K562 (cell line): ENCODE measurements around the gene DOK4. TPM values are rescaled to one million over a fixed set of nuclear protein-coding genes. Genes with fewer than 3 reads are reported as not detected.

Experiments used
- ASH1L ChIP-seq: fragments of 450-650 bp; IDR thresholded peaks from 2 replicates; pipeline ENCODE4 v1.6.1; 2018; ENCODE audit warnings: borderline replicate concordance, mild to moderate bottlenecking, low read depth; ENCODE audit not compliant: partially characterized antibody
- E2F3 ChIP-seq: fragments of 250-450 bp; sonication (Bioruptor Pico); IDR thresholded peaks from 2 replicates; pipeline ENCODE4 v1.4.0; 2020; ENCODE audit warnings: mild to moderate bottlenecking
- E2F4 ChIP-seq: sonication (generic); formaldehyde crosslinking; IDR thresholded peaks from 2 replicates; pipeline ENCODE4 v1.8.0; 2022; ENCODE audit warnings: mild to moderate bottlenecking, low read depth, missing genetic modification reagents
- GATA2 ChIP-seq: sonication (generic); formaldehyde crosslinking; IDR thresholded peaks from 2 replicates; pipeline ENCODE4 v1.4.0; 2020; ENCODE audit warnings: mild to moderate bottlenecking, missing genetic modification reagents
- GMEB1 ChIP-seq: fragments of 250-450 bp; sonication (Bioruptor Pico); IDR thresholded peaks from 2 replicates; pipeline ENCODE4 v1.4.0; 2020; ENCODE audit warnings: mild to moderate bottlenecking
- HCFC1 ChIP-seq: IDR thresholded peaks from 2 replicates; pipeline ENCODE4 v1.6.1; 2012; ENCODE audit warnings: low read depth, low read length, improper control_type of control experiment
- KDM1A ChIP-seq, 2 experiments: fragments of 450-650 bp; IDR thresholded peaks; 2 replicates each; pipeline ENCODE4 v1.6.1; 2016; ENCODE audit warnings: mild to moderate bottlenecking in 2 of 2
- MEF2A ChIP-seq: IDR thresholded peaks from 2 replicates; pipeline ENCODE4 v1.6.1; 2011; ENCODE audit warnings: low read depth, mild to moderate bottlenecking, low read length, moderate library complexity; ENCODE audit not compliant: control insufficient read depth
- MTF1 ChIP-seq: fragments of 250-450 bp; sonication (Bioruptor Pico); IDR thresholded peaks from 2 replicates; pipeline ENCODE4 v1.9.0; 2021; ENCODE audit warnings: moderate library complexity, mild to moderate bottlenecking, inconsistent platforms, borderline replicate concordance
- NFE2L1 ChIP-seq: fragments of 450-650 bp; IDR thresholded peaks from 2 replicates; pipeline ENCODE4 v1.6.1; 2016; ENCODE audit warnings: missing genetic modification characterization, low read depth, mild to moderate bottlenecking, missing compliant biosample characterization, moderate library complexity, borderline replicate concordance
- RBM25 ChIP-seq: fragments of 200-400 bp; formaldehyde crosslinking; IDR thresholded peaks from 2 replicates; pipeline ENCODE4 v1.6.1; 2018; ENCODE audit warnings: low read length, low read depth, moderate library complexity; ENCODE audit not compliant: severe bottlenecking
- ZFP36 ChIP-seq: fragments of 150-350 bp; IDR thresholded peaks from 2 replicates; pipeline ENCODE4 v1.6.1; 2018; ENCODE audit warnings: low read length, low read depth; ENCODE audit not compliant: partially characterized antibody
- ZFX ChIP-seq: sonication (generic); formaldehyde crosslinking; IDR thresholded peaks from 2 replicates; pipeline ENCODE4 v1.8.0; 2022; ENCODE audit warnings: mild to moderate bottlenecking, missing genetic modification reagents, moderate library complexity
- ZKSCAN1 ChIP-seq: fragments of 150-350 bp; IDR thresholded peaks from 2 replicates; pipeline ENCODE4 v1.6.1; 2016; ENCODE audit warnings: low read depth, low read length
- ZNF121 ChIP-seq: sonication (generic); formaldehyde crosslinking; conservative IDR thresholded peaks from 2 replicates; pipeline ENCODE4 v1.8.0; 2022; ENCODE audit warnings: missing genetic modification reagents
- ZNF324 ChIP-seq: fragments of 250-450 bp; sonication (Bioruptor Pico); IDR thresholded peaks from 2 replicates; pipeline ENCODE4 v1.4.0; 2020; ENCODE audit warnings: mild to moderate bottlenecking
- ZNF609 ChIP-seq: sonication (generic); formaldehyde crosslinking; IDR thresholded peaks from 2 replicates; pipeline ENCODE4 v1.8.1; 2023; ENCODE audit warnings: missing genetic modification reagents, mild to moderate bottlenecking, borderline replicate concordance
- ZNF639 ChIP-seq, 2 experiments: fragments of 200-800 bp in 1 of 2; sonication (Bioruptor generic) in 1 of 2; sonication (generic) in 1 of 2; formaldehyde crosslinking in 1 of 2; IDR thresholded peaks in 1 of 2; conservative IDR thresholded peaks in 1 of 2; 2 replicates each; pipeline versions ENCODE4 v1.5.0 to v1.6.1; 2016 to 2020; ENCODE audit warnings: missing compliant biosample characterization in 1 of 2, missing genetic modification characterization in 1 of 2, missing genetic modification reagents in 1 of 2
- polyA plus RNA-seq, 8 experiments: library from polyadenylated mRNA; depleted of rRNA in 4 of 8; stranded (reverse) in 5 of 8; unstranded in 3 of 8; fragments of >200 nt; fragmentation: Nextera tagmentation in 2 of 8; fragmentation: Illumina TruSeq in 1 of 8; extraction: Ambion mirVana in 2 of 8; extraction: Trizol in 1 of 8; gene quantifications; 2 replicates each; pipeline versions ENCODE4 v1.2.1 to v1.2.3, GENCODE V29; 2011 to 2014; ENCODE audit warnings: inconsistent platforms in 1 of 8, missing spikeins in 1 of 8
- total RNA-seq, 7 experiments: library from RNA; depleted of rRNA in 6 of 7; stranded (reverse); fragments of >200 nt in 6 of 7; fragmentation: Illumina TruSeq in 2 of 7; extraction: Trizol in 2 of 7; gene quantifications; 2 replicates each; pipeline versions ENCODE4 v1.2.1 to v1.2.3, GENCODE V29; 2011 to 2021; ENCODE audit warnings: low replicate concordance in 1 of 7

Gene DOK4
- total and polyA plus RNA-seq, 9 of the 15 experiments (the other 6 are each of a cell fraction or from before 2014, with no cell fraction given), result 0.10 to 14.4 (median 8.3) TPM

GRCh38 chr16:57535680-57536305 lies 49.5 kb upstream of the DOK4 start (continued):
- TF ChIP-seq ZNF609 (CRISPR knock-in tag), result no peak
- TF ChIP-seq MEF2A, result no peak
- TF ChIP-seq GATA2, result no peak
- no peak for TF ChIP-seq MTF1
- 0 out of 2 replicates have a peak, but pooled peaks have one; percentile 3 for TF ChIP-seq HCFC1
- no peak for TF ChIP-seq E2F4
- TF ChIP-seq RBM25, result peak; percentile 100
- no peak for TF ChIP-seq ZKSCAN1
- no peak for TF ChIP-seq ZNF324
- TF ChIP-seq KDM1A (IDR thresholded peaks at IDR 0.05), result peak in 1 of 2 experiments; percentile 64; a peak in 2 of 4 replicates
- TF ChIP-seq E2F3 (CRISPR knock-in tag), result 0 out of 2 replicates have a peak, but pooled peaks have one; percentile 25
- no peak for TF ChIP-seq ZNF121 (CRISPR knock-in tag)
- TF ChIP-seq ZFX (CRISPR knock-in tag), result no peak
- peak; percentile 20; the same call in 1 of the 2 replicates for TF ChIP-seq GMEB1 (CRISPR knock-in tag)
- 0 out of 4 replicates have a peak, but pooled peaks of 1 of the 2 experiments have one; percentile 42 for TF ChIP-seq ZNF639 (CRISPR knock-in tag; conservative IDR thresholded peaks at IDR 0.05 in 1 of 2, IDR thresholded peaks at IDR 0.05 in 1 of 2)
- TF ChIP-seq NFE2L1 (tag), result no peak
- TF ChIP-seq ZFP36, result peak; percentile 75
- peak; percentile 75 for TF ChIP-seq ASH1L
